Measurements from ENCODE around the gene DAB1. TPM values are rescaled to one million over a fixed set of nuclear protein-coding genes. Genes with fewer than 3 reads are reported as not detected.

DAB1 gene
- total RNA-seq, 6 experiments from 2014 or later: 0.76 to 1.9 (median 1.1) TPM

GRCh38 chr1:57127976-57128375, 295.9 kb downstream of the DAB1 start:
- Histone ChIP-seq H3K27me3 (no peaks in the 10 kb centered on the region), H3K4me1 (no peaks in the 10 kb centered on the region), H3K4me3 (no peak overlapping the region), H3K27ac (no peak overlapping the region), H3K36me3 (no peaks in the 10 kb centered on the region), H3K9me3 (no peaks in the 10 kb centered on the region)
- intact Hi-C loops (cut with DNase I): no loop called here
- ATAC-seq (no peak), DNase-seq (no peak)
- 96% methylated on average over 6 of the region's 6 CpGs for WGBS (ENCODE audit: insufficient coverage, low coverage, low lambda C conversion rate, missing lambda C conversion rate)
- TF ChIP-seq CTCF (IDR thresholded peaks at IDR 0.05): no peak
- no peak for TF ChIP-seq POLR2A (IDR thresholded peaks at IDR 0.05)

GRCh38 chr1:57124768-57125446, 299.0 kb downstream of the DAB1 start:
- Histone ChIP-seq H3K9me3 (no peaks in the 10 kb centered on the region), H3K36me3 (no peaks in the 10 kb centered on the region), H3K4me3 (no peak overlapping the region), H3K27me3 (no peaks in the 10 kb centered on the region), H3K27ac (no peak overlapping the region), H3K4me1 (no peaks in the 10 kb centered on the region)
- no peak for ATAC-seq
- WGBS (ENCODE audit: insufficient coverage, low coverage, low lambda C conversion rate, missing lambda C conversion rate): 94% methylated on average over 2 of the region's 5 CpGs
- no peak for TF ChIP-seq POLR2A (IDR thresholded peaks at IDR 0.05)
- TF ChIP-seq CTCF (IDR thresholded peaks at IDR 0.05): no peak
- intact Hi-C loops (cut with DNase I): no loop called here
- DNase-seq: no peak

- no peak overlapping the region for H3K4me3 ChIP-seq
- H3K27ac ChIP-seq: no peak overlapping the region
- intact Hi-C loops (cut with DNase I): no loop called here
- H3K4me1 ChIP-seq: no peaks in the 10 kb centered on the region
- DNase-seq: no peak
- H3K27me3 ChIP-seq: no peaks in the 10 kb centered on the region
- TF ChIP-seq POLR2A (IDR thresholded peaks at IDR 0.05) (no peak), CTCF (IDR thresholded peaks at IDR 0.05) (no peak)
- no peaks in the 10 kb centered on the region for H3K36me3 ChIP-seq
- 70% methylated on average over 2 of the region's 2 CpGs for WGBS (ENCODE audit: insufficient coverage, low coverage, low lambda C conversion rate, missing lambda C conversion rate)
- no peaks in the 10 kb centered on the region for H3K9me3 ChIP-seq
- ATAC-seq: no peak
These were observed 299.7 kb downstream of the DAB1 start for GRCh38 chr1:57124170-57124569.

- H3K9me3 ChIP-seq: no peaks in the 10 kb centered on the region
- peak in 1 of 4 donors; percentile 31 for ATAC-seq
- no peak for DNase-seq
- H3K27ac ChIP-seq: no peak overlapping the region
- no peak overlapping the region for H3K4me3 ChIP-seq
- TF ChIP-seq POLR2A (IDR thresholded peaks at IDR 0.05): no peak
- no peak for TF ChIP-seq CTCF (IDR thresholded peaks at IDR 0.05)
- intact Hi-C loops (cut with DNase I): no loop called here
- no peaks in the 10 kb centered on the region for H3K36me3 ChIP-seq
- H3K27me3 ChIP-seq: no peaks in the 10 kb centered on the region
- H3K4me1 ChIP-seq: no peaks in the 10 kb centered on the region
- 72% methylated on average over 2 of the region's 2 CpGs for WGBS (ENCODE audit: insufficient coverage, low coverage, low lambda C conversion rate, missing lambda C conversion rate)
These were observed 301.8 kb downstream of the DAB1 start for GRCh38 chr1:57122031-57122430.

Data from right lobe of liver (tissue), 6 donors.